HG02981 (cell line): ENCODE measurements around the gene KLHL30.
"Not testable (repeated sequence)": the region's sequence is repeated elsewhere in the genome, so short reads cannot be mapped to it uniquely, and the experiment has no call there.

Experiments
- ATAC-seq: cut with Tn5 transposase; IDR thresholded peaks from one replicate; pipeline ENCODE4 v1.9.1; 2021; ENCODE audit warnings: mild to moderate bottlenecking, moderate library complexity; ENCODE audit not compliant: unreplicated experiment

The KLHL30 gene

GRCh38 chr2:238160206-238161129 is 22.0 kb downstream of the KLHL30 start:
- ATAC-seq: no peak

GRCh38 chr2:238161291-238162051 is 23.0 kb downstream of the KLHL30 start:
- ATAC-seq: no peak

DNA sequence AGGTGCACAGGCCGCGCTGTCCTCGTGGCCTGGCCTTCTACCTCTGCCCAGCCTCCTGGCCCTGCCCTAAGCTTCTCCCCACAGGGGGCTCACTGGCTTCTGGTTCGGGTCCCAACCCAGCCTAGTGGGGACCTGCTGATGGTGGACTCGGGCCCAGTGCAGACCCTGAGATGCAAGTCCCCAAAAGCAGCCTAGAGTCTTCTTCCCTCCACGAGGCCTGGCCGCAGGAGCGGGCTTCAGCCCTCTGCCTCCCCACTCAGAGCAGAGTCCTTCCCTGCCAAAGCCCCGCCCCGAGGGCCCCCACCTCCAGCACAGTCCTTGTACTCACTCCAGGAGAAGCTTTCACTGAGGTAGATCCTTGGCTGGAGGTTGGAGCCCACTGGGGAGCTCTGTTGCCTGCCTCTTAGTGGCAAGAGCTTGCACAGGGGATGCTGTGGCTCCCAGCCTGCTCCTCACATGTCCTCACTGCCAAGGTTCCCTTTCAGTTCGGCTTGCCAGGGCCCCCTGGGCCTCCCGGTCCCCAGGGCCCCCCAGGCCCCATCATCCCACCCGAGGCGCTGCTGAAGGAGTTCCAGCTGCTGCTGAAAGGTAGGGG is 23.9 kb downstream of the KLHL30 start:
- ATAC-seq: no peak

DNA sequence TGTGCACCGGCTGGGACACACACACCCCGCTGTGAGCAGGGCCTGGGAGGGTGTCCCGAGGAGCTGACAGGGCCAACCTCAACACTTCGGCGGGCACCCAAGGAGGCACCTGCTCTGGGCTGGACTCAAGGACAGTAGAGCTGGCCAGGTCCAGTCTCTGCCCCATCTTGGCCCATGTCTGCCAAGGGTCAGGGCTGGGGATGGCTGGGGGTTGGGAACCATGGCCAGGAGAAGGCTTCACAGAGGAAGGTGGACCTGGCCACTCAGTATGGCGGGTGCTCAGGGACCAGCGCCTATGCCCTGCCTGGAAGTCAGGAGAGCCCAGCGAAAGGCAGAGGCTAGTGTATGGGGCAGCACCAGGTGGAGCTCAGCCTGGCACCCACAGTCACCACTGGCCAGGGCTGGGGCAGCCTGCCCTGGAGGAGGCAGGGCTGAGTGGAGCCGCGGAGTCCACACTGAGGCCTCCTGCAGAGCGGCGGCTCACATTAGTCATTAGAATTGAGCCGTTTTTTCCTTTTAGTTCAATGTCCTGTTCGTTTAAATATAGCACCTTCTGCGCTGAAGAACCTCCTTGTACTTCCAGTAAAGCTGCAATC is 24.5 kb downstream of the KLHL30 start:
- ATAC-seq: no peak

GRCh38 chr2:238163481-238164198 is 25.2 kb downstream of the KLHL30 start:
- ATAC-seq: no peak

DNA sequence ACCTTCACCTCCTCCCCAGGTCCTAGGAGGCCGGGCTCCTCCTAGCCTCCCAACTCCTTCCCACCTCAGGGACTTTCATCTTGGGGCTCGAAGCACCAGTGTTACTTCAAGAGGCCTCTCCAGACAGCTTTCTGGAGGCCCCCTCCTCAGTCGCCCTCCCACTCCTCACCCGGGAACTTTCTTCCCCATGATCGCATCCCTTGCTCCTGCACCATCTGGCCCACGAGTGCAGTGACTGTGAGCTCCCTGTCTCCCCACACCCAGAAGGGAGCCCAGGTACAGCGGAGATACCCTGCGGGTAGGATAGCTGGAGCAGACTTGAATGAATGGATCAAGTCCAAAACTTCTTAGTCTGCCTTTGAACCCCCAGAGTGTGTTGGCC is 26.4 kb downstream of the KLHL30 start:
- ATAC-seq: no peak

DNA sequence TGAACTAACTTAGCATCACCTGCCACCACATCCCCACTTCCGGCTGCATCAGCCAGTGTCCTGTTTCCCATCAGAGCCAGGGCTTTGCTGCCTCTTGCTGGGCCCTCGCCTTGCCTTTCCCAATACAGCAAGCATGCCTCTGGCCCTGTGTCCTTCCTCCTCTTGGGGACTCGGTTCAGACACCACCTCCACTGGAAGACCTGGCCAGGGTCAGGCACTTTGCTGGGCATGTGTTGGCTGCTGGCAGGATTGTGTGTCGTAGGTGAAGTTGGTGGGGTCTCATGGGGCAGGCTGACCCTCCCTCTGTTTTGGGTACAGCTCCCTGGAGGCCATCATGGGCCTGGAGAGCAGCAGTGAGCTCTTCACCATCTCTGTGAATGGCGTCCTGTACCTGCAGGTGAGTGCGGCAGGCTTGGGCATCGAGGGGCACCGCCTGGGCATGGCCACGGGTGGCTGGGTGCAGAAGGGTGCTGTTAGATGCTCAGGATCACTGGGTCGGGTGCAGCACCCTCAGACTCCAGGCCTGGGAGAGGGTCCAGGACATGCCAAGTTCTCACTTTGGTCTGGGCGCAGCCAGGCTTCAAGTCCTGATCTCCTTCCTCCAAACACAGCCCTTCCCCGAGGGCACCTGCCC is 26.9 kb downstream of the KLHL30 start:
- ATAC-seq: no peak

- ATAC-seq: no peak
Observed at GRCh38 chr2:238166391-238167343, 28.2 kb downstream of the KLHL30 start.

DNA sequence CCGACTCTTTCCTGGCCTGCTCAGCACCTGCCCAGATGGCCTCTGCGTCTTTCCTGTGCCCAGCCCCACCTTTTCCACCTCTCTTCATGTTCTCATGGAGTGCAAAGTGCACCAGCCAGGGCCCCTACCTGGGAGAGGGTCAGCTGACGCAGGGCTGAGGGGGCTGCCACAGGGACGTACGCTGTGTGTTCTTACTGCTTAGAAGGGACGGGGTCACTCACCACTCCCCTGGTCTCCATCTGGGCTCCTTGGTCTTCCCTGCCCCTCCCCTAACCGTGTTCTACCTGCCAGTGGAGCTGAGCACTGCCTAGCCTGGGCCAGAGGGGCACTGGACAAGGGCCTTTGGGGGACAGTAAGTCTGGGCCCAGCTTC is 28.9 kb downstream of the KLHL30 start:
- ATAC-seq: no peak

GRCh38 chr2:238167761-238168160 is 29.3 kb downstream of the KLHL30 start:
- no peak for ATAC-seq

DNA sequence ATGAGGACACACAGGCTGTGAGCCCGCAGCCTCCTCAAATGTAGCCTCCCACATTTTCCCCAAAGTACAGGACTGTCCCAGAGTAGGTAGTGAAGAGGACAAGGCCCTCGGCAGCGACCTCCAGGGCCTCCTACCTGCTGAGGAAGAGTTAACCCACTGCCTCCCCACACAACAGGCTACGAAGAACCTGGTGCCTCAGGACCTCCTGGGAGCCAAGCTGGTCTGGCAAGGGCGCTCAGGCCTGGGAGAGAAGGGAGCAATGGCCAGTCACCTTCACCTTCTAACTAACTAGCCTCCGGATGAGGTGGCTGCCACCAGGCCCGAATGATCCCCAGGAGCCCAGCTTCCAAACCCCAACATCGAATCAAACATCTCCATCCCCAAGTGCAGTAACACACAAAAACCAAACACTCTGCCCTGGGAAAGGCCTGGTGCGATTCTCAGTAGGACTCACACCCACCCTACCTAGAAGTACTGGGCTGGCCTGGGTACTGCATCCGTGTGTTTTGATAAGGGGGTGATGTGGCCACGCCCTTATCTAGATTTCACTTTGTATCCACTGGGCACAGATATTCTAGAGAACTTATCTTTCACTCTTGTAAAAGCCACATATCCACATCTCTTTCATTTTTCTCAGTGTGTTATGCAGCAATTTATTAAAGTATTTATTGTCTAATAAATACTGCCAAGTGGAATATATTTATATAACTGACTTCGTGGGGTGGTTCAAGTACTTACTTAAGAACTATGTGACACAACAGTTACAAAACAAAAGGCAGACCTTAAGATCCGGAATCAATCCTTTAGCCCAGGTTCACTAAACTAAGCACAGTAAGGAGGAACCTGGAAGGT is 30.0 kb downstream of the KLHL30 start:
- ATAC-seq: no peak

DNA sequence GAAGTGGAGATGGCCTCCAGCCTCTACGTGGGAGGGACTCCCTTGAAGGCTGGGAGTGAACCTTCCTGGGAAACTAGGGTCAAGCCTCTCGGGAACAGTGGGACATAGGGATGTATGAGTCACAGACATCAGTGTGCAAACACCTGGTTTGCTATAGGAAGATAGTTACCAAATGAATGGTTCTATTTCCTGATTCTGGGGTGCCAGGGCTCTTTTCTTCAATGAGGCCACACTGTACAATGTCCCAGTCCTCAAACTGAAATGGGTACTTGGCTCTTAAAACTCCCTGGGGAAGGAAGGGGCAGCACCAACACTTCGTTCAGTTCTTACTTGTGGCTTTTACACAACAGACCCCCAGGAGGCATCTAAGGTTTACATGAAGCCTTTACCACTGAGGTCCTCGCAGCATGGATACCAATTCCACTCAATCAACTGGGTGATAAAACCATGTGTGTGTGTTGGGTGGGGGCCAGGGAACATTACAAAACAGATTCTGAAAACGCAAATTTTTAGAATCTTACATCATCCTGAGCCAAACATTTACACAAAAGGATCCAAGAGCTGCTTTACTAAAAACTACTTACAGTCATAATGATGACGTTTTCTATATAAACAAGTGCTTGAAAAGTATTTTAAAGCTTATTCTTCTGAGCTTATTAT is 30.7 kb downstream of the KLHL30 start:
- no peak for ATAC-seq

DNA sequence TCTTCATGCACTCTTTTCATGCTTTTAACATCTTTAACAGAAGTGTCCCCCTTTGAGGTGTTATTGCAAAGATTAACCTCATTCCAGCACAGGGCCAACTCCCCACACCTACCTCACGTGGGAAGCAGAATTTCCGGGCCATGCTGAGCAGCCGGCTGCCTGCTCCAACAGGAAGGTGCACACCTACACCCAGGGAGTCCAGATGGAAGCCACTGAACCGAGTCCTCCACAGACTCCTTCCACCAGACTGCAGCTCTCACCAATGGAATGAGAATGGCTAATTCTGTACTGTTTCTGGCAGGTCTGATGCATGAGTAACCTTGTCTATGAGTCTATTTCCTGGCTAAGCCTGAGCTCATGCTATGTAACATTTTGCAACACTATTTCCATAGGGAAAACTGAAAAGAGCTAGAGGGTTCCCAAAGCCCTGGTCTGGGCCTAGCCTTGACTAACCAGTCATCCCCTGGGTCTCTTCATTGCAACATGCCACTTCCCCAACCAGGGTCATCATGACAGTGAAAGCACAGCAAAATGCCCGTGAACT is 31.3 kb downstream of the KLHL30 start:
- ATAC-seq: no peak

- ATAC-seq: no peak
Observed at GRCh38 chr2:238170386-238171071, 32.1 kb downstream of the KLHL30 start.

GRCh38 chr2:238171072-238171431 is 32.6 kb downstream of the KLHL30 start:
- not testable (repeated sequence) for ATAC-seq

DNA sequence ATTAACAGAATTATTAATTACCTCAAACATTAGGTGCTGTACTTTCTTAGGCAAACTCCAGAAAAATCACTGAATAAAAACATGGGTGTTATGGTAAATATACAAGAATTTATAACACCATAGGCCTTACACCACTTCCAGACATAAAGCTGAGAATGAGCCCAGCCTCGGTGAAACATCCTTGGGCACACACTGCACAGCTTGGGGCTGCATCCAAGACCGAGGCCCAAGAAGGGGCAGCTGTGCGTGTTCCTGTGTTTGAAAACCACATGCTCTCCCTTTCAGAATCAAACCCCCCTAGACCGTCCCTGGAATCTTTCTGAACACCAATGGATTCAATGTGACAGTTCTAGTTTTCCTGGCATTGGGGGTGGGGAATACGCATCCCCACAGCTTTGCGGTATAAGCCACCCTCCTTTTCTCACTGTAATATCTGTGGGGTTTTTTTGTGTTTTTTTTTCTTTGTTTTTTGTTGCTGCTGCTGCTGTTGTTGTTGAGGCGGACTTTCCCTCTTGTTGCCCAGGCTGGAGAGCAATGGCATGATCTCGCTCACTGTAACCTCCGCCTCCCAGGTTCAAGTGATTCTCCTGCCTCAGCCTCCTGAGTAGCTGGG is 33.2 kb downstream of the KLHL30 start:
- no peak for ATAC-seq
